ENCODE results near the gene DNAJC2.
"Not testable (repeated sequence)": the region's sequence is repeated elsewhere in the genome, so short reads cannot be mapped to it uniquely, and the experiment has no call there.

The DNAJC2 gene

DNA sequence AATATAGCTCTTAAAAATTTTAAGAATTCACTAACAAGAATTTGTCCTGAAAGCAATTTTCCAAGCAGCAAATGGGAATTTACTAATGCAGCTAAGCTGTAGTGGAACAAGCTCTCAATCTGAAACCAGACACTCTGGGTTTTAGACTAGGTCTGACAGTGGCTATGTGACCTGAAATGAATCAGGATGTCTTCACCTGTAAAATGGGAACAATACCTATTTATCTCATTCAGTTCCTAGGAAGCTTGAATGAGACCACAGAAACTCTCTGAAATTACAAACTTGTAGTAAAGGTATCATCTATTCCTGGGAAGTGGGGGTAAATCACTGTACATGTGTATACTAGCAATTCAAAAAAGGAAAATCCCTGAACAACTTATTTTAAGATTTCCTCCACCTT lies 1.2 kb downstream of the DNAJC2 start:
- DNase-seq (ENCODE audit: low read depth in 3 of 3, low spot score in 1 of 3): no peak

DNA sequence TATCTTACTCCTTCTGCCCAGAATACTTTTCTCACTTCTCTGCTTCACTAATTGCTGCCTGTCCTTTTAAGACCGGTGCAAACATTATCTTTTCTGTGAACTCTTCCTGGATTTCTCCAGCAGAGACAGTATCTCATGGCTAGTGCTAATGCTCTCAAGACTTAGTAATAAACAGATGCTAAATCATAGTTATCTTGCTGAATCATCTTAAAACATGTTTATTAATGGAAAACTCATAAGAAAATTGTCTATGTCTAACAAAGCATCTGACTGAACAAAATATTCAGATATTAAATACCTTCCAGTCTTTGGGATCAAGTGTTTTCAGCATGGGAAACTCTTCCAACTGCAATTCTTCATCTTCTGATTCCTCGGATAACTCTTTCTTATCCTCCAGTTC lies 3.1 kb downstream of the DNAJC2 start:
- DNase-seq (ENCODE audit: low read depth in 3 of 3, low spot score in 1 of 3): no peak

DNA sequence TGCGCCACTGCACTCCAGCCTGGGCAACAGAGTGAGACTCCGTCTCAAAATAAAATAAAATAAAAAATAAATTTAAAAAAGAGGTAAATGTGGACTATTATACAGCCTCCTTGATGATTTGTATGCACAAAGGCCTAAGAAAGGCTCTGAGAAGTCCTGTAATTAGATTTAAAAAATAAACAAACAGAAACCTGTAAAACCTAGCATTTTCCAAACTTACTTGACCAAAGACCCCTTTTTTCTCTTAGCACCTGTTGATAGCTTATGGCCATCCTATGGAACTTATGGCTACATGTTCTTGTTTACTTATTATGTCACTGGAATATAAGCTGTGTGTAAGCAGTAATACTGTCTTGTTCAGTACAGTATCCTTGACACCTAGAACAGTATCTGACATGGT lies 5.7 kb downstream of the DNAJC2 start:
- no peak for DNase-seq (ENCODE audit: low read depth in 3 of 3, low spot score in 1 of 3)

DNA sequence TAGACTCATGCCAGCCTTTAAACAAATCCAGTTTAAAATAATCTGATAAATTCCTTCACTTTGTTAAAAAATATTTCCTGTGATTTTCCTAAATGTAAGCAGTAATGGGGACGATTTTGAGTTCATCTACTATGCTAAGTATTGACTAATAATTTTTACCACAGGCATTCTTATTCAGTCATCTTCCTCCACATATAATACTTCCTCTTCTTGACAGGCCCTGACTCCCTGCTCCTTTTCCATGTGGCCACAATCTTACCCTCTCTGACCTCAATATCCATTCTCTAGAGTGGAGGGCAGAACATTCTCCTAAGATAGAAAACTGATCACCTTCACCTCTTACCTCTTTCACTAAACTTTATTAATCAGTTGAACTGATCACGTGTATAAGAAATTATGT lies 7.8 kb downstream of the DNAJC2 start:
- DNase-seq (ENCODE audit: low read depth in 3 of 3, low spot score in 1 of 3): no peak

DNA sequence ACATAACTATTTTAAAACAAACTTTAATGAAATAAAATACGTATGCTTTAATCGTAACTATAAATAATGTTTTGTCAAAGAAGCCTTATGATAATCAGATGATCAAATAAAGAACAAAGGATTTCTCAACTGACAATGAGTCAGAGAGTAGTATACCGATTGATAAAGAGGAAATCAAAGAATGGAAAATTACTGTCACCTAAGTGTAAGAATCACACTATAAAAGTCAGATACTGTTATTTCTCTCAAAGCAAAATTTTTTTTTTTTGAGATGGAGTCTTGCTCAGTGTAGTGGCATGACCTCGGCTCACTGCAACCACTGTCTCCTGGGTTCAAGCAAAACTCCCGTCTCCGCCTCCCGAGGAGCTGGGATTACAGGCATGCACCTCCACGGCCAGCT lies 18.8 kb downstream of the DNAJC2 start:
- no peak for DNase-seq (ENCODE audit: low read depth in 3 of 3, low spot score in 1 of 3)

DNA sequence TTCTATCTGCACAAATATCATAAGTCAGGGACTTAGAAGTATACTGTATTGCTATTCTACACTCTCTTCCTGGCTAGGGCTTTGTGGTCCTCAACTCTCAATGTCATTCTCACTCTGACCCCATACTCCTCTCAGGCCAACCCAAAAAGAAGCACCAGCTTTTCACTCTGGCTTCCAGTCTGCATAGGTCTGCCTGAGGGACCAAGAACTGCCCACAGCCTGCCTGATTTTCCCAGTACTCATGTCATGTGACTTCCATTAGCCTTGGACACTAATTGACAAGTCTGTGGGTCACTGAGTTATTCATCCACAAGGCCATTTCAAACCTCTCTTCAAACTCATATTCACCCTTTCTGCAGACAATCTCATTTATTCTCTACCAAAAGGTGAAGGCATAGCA lies 27.6 kb downstream of the DNAJC2 start:
- DNase-seq (ENCODE audit: low read depth in 3 of 3, low spot score in 1 of 3): no peak

DNA sequence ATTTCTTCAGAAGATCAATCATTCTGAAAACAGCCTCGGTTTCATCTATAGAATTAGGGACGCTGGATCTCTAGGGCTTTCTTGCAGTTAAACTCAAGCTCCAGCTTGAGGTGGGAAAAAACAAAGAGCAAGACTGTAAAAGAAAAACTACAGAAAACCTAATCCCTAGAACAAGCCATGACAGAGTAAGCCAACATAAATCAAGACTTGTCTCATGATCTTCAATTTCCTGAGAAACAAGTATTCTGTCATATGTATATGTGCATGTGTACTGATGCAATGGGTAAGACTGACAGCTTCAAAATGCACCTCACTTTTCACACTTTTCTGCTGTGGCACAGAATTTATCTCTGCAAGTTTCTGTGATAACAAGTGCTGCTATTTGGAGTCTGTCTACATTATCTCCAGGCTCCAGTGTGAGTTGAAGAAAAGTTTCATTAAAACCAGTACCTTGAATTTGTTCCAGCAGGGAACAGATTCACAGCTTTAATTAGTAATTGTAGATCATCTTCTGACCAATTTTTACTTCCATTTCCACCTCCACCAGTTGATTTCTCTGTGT lies 28.1 kb downstream of the DNAJC2 start:
- no peak for DNase-seq (ENCODE audit: low read depth in 3 of 3, low spot score in 1 of 3)

DNA sequence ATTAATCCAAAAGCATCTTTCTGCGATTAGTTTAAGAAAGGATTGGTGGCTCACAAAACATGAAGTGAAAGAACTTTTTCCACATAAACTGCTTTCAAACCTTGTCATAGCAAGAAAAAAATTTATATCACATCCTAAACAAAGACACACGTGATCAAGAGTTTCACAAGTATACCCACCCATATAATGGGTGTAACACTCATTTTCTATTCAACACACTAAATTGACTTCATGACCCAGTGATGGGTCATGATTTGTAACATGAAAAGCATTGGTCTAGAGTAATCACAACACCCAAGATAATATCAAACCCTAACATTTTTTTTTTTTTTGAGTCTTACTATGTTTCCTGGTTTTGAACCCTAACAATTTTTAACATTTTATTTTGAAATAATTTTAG lies 29.7 kb downstream of the DNAJC2 start:
- no peak for DNase-seq (ENCODE audit: low read depth in 3 of 3, low spot score in 1 of 3)

DNA sequence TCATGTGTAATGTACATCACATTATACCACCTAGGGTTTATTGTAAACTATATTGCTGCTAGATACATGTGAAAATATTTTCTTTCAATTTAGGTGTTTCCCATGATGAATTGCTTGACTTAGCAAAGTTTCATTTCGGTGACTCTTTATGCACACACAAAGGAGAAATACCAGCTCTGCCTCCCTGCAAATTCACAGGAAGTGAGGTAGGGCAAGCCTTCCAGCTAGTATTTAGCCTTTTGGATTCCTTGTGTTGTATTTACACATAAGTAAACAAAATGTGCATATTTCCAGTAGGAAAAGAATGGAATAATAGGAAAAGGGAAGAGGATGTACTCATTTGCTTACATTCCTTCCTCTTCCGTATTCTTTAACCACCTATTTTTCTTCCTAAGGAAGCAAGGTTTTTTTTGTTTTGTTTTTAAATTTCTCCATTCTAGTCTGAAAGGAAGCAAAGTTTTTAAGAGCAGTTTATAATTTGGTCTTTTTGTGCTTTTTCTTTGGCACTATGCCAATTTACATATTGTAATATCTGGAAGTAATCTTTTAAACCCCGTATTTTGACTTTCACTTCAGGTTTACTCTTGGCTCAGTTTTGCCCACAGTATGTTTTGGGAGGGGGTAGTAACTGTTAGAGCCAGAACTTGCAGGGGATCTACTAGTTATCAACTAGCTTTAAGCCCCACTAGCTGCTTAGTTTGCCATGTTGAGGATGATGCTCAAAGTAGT lies 36.9 kb downstream of the DNAJC2 start:
- DNase-seq (ENCODE audit: low read depth in 3 of 3, low spot score in 1 of 3): no peak

DNA sequence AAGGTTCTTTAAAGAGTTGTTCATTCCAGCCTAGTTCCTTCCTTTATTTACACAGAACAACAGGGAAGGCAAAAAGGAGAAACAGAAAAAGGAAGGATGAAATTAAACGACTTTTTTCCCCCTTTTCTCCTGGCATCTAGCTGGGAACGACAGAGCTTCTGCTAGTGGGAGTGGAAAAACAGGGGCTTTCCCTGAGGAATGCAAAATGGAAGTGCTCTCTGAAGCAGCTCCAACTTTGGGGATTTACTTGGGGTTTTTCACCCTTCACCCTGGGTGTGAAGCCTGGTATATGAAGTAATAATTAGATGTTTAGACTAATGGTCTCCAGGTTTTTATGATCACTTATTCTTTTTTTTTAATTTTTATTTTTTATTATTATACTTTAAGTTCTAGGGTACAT lies 43.1 kb downstream of the DNAJC2 start:
- no peak for DNase-seq (ENCODE audit: low read depth in 3 of 3, low spot score in 1 of 3)

DNA sequence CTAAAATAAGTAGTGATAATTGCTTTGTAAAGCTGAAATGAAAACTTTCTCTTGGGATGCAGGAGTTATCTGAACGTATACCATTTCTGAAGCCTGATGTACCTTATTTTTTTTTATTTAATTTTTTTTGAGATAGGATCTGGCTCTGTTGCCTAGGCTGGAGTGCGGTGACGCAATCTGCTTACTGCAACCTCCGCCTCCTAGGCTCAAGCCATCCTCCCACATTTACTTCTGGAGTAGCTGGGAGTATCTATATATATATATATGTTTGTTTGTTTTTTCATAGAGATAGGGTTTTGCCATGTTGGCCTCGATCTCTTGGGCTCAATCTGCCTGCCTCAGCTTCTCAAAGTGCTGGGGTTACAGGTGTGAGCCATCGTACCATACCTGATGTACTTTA lies 44.9 kb downstream of the DNAJC2 start:
- DNase-seq (ENCODE audit: low read depth in 3 of 3, low spot score in 1 of 3): no peak

DNA sequence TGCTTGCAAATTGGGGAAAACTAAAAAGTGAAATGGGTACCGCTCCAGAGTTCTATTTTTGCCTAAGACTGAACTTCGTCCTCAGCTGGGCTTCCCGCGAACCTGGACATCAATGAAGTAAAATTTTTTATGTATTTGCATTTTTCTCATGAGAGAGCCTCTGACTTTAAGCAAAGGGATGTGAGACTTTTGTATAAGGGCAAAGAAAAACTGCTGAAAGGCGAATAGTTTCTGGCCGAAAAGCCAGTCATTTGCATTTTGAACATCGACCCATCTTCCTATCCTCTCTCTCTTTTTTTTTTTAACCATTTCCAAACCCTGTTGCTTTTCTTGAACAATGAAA lies 46.8 kb downstream of the DNAJC2 start:
- DNase-seq (ENCODE audit: low read depth in 3 of 3, low spot score in 1 of 3): no peak

DNA sequence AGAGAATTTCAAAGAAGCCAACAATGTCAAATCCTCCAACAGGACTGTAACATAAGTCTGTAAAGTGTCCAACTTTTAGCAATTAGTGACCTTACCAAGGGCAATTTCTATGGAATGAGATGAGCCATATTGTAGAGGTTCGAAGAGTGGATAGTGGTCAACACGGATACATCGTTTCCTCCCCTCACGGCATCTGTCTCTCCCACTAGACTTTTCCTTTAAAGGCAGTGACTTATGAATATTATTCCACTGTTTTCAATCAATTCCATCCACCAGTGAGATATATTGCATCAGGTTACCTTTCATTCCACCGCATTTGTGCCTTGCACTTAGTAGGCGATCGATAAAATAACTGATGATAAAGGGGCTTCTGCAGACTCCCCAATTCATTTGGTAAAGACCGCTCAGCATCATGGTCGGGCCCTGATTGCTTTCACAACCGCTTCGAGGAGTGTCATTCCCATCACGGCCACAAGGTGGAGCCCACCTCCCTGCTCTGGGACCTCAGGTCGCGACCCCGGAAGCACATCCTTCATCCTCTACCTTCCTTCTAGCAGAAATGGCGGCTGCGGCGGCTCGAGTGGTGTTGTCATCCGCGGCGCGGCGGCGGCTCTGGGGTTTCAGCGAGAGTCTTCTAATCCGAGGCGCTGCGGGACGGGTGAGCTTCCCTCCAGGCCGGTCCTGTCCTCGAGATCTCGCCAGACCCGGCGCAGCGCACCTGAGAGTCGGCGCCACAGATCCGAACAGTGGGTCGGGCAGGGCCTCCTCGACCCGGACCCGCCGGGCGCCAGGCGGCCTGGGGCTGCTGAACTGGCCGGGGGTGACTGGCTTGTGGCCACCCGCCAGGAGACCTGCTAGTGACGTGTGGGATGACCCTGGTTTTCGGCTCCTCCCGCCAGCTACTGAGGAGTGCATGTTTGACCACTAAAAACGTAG lies 47.4 kb downstream of the DNAJC2 start, which contains the start of gene PMPCB:
Gene PMPCB (plus strand): TSS at position 535 of the 936 bp plus-strand sequence. CDS start 25 bp downstream, at position 560.
- DNase-seq (ENCODE audit: low read depth in 3 of 3, low spot score in 1 of 3): peak; percentile 84 to 96 (median 90)

DNA sequence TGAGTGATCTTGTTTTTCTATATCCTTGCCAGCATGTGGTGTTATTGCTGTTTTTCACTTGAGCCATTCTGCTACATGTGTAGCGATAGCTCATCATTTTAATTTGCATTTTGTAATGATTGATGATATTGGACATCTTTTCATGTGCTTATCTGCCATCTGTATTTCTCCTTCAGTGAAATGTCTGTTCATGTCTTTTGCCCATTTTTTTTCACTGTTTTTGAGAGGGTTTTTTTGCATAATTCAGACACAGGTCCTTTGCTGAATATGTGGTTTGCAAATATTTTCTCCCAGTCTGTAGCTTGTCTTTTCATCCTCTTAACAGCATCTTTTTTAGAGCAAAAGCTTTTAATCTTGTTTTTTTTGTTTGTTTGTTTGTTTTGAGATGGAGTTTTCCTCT lies 51.0 kb downstream of the DNAJC2 start:
- no peak for DNase-seq (ENCODE audit: low read depth in 3 of 3, low spot score in 1 of 3)

DNA sequence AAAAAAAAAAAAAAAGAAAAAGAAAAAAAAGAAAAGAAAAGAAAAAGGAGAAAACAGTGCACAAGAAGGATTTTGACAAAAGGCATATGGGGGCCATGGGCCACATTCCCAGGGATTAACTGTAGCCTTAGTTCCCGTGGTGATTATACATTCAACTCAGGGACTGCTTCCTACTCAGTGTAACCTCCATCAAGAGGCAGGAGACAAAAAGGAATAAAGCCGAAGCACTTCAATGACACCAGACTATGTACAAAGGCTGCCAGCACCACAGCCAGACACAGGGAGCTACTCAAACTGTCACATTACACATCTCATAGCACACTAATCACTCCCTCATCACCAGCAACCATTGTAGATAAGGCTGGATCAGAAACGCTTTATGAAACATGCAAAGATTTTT lies 52.4 kb downstream of the DNAJC2 start:
- no peak for DNase-seq (ENCODE audit: low read depth in 3 of 3, low spot score in 1 of 3)

DNA sequence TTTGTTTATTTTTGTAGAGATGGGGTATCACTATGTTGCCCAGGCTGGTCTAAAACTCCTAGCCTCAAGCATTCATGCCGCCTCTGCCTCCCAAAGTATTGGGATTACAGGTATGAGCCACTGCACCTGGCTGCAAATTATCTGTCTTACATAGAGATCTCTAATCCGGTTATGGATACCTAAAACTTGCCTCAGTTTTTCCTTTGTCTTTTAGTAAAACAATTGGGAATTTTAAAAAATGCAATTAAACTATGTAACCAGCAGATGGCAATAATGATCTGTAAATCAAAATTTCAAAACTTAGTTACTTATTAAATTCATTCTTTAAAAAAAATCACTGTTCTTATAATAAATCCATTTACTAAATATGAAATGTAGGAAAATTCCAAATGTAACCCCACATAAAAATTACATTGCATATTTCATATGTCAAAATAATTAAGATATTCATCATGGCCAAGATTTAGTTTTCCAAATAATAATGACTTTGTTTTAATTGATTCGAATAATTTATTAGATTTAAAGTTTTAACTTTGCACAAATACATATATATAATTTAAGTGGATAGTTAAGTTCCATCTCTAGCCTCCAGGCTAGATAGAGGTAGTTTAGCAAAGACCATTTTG lies 61.7 kb downstream of the DNAJC2 start:
- not testable (repeated sequence) for DNase-seq (ENCODE audit: low read depth in 3 of 3, low spot score in 1 of 3)

DNA sequence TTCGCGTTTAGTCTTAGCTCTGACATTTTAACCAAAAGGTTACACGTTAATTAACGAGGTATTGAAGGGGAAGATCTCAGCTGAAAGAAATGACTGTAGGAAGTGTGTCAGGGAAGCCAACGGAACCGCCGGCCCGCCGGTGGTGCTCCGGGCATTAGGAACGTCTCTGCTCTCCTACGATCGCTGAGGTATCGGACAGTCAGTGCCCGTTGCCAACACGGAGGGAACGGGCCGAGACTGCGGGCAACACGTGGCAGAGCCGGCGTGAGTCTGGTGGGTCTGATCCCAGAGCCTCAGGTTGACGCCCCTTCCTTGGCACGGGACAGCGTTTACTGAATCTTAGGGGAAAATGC lies 63.8 kb downstream of the DNAJC2 start:
- not testable (repeated sequence) for DNase-seq (ENCODE audit: low read depth in 3 of 3, low spot score in 1 of 3)

DNA sequence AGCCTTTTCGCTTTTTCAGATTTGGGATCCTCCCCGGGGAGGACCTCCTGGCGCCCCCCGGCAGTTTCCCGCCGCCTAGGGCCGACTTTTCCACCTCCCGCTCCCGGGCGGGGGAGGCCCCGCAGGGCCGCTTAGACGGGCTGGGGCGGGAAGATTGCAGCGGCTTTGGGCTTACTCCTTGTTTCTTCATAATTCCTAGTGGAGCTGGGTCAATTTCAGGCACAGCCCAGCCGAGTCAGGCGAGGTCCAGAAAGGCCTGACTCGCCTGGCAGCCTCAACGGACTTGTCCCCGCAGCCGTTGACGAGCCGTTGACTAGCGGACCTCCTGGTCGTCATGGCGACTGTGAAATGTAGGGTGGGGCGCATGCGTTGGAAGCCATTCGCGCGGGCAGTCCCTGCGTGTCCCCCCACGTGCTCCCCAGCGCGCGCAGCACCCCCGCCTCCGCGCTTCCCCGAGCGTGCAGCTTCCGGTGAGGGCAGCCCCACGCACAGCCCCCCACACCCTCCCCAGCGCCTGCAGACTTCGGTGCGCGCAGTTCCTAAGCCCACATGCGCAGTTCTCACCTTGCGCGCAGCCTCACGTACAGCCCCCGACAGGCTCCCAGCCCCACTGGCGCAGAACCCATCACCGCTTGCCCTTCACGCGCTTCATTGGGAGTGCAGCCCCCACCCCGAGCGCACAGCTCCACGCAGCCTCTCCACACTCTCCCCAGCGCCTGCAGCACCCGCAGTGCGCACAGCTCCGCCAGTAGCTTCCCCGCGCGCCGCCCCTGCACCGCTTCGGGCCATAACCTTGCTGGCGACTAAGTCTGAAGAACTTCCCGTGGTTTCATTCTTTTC lies 64.4 kb downstream of the DNAJC2 start:
- peak; percentile 77 to 85 (median 78) for DNase-seq (ENCODE audit: low read depth in 3 of 3, low spot score in 1 of 3)

DNA sequence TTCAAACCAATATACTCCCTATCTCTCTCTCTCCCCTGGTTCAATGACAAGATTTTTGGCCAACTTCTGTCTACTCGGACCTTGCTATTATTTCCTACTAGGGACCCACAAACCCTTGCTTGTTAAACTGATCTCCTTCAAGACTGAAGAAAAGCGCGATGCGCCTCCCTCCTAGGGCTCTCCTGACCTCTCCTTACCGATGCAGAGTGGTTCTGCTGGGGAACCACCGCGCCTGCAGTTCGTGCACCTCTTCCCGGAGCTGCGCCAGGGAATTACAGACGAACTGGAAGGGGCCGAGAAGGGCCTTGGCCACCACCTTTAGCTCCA lies 65.0 kb downstream of the DNAJC2 start:
- not testable (repeated sequence) for DNase-seq (ENCODE audit: low read depth in 3 of 3, low spot score in 1 of 3)

DNA sequence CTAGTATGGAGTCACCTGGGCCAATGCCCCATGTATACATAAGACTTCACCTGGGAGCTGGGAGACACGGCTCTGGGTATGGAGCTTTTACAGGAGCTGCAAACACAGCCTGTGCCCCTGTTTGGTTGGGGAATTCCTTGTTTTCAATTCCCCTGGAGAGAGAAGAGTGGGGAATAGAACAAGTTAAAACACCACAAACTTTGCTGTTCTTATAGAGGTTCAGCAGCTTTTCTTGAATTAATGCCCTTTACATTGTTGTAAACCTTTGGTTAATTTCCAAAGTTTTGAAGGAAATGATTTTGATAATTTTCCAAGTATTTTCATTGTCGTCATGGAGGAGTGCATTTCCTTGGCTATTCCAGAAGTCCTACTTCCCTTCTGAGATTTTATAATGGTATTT lies 66.4 kb downstream of the DNAJC2 start:
- not testable (repeated sequence) for DNase-seq (ENCODE audit: low read depth in 3 of 3, low spot score in 1 of 3)

DNA sequence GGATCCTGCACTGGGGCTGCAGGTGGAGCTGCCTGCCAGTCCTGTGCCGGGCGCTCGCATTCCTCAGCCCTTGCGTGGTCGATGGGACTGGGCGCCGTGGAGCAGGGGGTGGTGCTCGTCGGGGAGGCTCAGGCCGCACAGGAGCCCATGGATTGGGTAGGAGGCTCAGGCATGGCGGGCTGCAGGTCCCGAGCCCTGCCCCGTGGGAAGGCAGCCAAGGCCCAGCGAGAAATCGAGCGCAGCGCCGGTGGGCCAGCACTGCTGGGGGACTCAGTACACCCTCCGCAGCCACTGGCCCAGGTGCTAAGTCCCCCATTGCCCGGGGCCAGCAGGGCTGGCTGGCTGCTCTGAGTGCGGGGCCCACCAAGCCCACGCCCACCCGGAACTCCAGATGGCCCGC lies 69.7 kb downstream of the DNAJC2 start:
- DNase-seq (ENCODE audit: low read depth in 3 of 3, low spot score in 1 of 3): not testable (repeated sequence)

Measured in stimulated activated CD4-positive, alpha-beta T cell treated with anti-CD3 and anti-CD28 coated beads, TNF-alpha, amount 100 ng/mL, for 1 hour (primary cell).